Fibroblast of the aortic adventitia (primary cell): ENCODE data around the gene STAT6. TPM values are rescaled to one million over a fixed set of nuclear protein-coding genes. Genes with fewer than 3 reads are reported as not detected.

Experiments
- DNase-seq: peaks from one replicate; pipeline ENCODE4 v3.0.0-alpha.2; 2010; ENCODE audit warnings: low read depth
- H3K4me3 ChIP-seq: 2 replicates; pipeline ENCODE4 v1.5.1; 2011; ENCODE audit warnings: low read depth, mild to moderate bottlenecking, control low read depth, low read length, moderate library complexity
- CTCF ChIP-seq: IDR thresholded peaks from 2 replicates; pipeline ENCODE4 v1.5.1; 2011; ENCODE audit warnings: mild to moderate bottlenecking, low read length, control low read depth, inconsistent platforms; ENCODE audit not compliant: insufficient read depth
- total RNA-seq: library from RNA; depleted of rRNA; stranded (reverse); fragments of >200 nt; gene quantifications from 2 replicates; pipeline ENCODE4 v1.2.3, GENCODE V29; 2012; ENCODE audit warnings: low replicate concordance

Gene STAT6
- total RNA-seq, 1 donor, result 102 TPM

GRCh38 chr12:57099766-57100165 lies 11.4 kb downstream of the STAT6 start:
- no peak for DNase-seq
- H3K4me3 ChIP-seq, result no peak overlapping the region

DNA sequence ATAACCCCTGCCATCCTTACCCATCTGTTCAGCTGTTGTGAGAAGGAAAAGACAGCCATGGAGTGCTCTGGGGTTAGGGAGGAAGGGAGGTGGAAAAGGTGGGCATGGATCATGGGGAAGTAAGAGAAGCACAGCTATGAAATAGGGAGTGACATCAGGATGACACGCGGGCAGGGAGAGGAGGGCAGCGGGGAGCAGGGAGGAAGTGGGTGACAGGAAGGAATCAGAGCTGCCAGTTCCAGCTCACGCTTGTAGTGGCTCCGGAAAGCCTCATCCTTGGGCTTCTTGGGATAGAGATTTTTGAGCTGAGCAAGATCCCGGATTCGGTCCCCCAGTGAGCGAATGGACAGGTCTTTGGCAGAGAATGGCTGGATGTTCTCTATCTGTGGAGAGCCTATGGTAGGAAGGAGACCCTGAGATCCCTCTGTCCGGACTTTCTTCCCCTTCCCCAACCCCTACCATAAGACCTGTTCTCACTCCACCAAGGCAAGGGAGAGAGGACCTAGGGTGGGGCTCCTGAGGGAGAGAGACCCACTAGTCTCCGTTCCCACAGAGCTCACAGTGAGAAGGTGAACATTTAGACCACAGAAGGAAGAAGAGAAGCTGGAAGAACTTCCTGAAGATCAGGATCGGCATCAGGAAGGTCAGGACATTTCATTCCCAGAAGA lies 12.0 kb downstream of the STAT6 start:
- no peak for DNase-seq
- no peak for TF ChIP-seq CTCF

More at GRCh38 chr12:57099766-57100165, 11.4 kb downstream of the STAT6 start:
- TF ChIP-seq CTCF, result no peak

DNA sequence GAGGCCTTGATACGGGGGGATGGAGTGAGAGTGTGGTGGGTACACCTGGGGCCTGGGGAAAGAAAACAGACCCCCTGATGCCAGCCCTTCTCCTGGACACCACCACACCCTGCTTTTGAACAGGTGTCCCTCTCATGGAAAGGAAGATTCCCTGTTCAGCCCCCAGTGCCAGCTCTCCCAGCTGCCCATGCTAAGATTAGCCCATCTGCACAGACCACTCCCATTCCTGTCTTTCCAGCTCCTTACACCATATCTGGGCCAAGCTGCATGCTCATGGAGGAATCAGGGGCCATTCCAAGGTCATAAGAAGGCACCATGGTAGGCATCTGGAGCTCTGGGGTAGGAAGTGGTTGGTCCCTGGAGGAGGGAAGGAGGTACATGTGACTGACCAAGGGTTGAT lies 12.6 kb downstream of the STAT6 start:
- no peak overlapping the region for H3K4me3 ChIP-seq
- no peak for TF ChIP-seq CTCF
- no peak for DNase-seq

More for the DNA sequence above, 12.0 kb downstream of the STAT6 start:
- H3K4me3 ChIP-seq, result no peak overlapping the region

- no peak for TF ChIP-seq CTCF
- no peak overlapping the region for H3K4me3 ChIP-seq
- no peak for DNase-seq
These were observed 13.7 kb downstream of the STAT6 start for GRCh38 chr12:57097554-57097835.

- no peak for TF ChIP-seq CTCF
- no peak for DNase-seq
- no peak overlapping the region for H3K4me3 ChIP-seq
These were observed 14.2 kb downstream of the STAT6 start for GRCh38 chr12:57096748-57097553.

DNA sequence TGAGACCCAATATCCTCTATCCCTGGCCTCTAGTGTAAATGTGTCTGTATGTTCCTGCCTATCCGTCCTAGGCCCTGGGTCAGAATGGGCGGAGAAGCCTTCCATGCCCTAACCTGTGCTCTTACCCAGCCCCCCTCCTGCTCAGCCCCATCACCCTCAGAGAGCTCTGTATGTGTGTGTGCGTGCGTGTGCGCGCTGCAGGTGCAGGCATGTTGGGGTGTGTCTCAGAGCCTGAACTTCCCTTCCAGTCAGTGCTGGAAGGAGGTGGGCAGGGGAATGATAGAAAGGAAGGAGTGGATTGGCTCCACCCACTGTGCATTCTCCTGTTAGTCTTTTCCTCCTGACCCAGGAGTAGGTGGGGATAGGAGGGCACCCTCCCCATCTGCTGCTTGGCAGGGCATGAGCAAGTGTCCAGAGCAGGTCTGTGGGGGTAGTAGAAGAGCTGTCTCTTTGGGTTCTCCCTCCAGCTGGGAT lies 15.0 kb downstream of the STAT6 start:
- no peak for DNase-seq
- no peak for TF ChIP-seq CTCF
- no peak overlapping the region for H3K4me3 ChIP-seq
